PC-9 (cell line): ENCODE measurements around the gene LIX1L.

Experiments used
- EZH2 ChIP-seq: fragments of 200-600 bp; sonication (generic); IDR thresholded peaks from 2 replicates; pipeline ENCODE4 v1.8.0; 2017; ENCODE audit warnings: antibody characterized with exemption, low read depth
- TF ChIP-seq, protein P1 (sequence below): fragments of 200-600 bp; sonication (generic); conservative IDR thresholded peaks from 2 replicates; pipeline ENCODE4 v1.6.1; 2017; ENCODE audit warnings: mixed run types, antibody characterized with exemption, mild to moderate bottlenecking, moderate library complexity

DNA sequence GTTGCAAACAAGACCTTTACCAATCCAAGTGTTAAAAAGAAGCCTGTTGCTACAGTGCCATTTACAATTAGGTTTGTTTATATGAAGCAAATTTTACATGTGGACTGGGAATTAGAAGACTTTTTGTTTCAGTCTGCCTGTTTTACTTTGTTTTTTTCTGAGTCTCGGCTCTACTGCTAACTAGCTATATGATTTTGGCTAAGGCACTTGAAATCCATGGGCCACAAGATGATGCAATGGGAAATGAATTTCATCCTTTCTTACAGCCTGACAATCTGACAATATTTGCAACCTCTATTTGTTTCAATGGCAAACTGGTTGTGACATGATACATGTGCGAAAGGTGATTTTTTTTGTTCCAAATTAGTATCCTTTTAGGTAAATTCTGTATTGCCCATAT, 35.6 kb downstream of the LIX1L start:
- TF ChIP-seq, protein P1, sequence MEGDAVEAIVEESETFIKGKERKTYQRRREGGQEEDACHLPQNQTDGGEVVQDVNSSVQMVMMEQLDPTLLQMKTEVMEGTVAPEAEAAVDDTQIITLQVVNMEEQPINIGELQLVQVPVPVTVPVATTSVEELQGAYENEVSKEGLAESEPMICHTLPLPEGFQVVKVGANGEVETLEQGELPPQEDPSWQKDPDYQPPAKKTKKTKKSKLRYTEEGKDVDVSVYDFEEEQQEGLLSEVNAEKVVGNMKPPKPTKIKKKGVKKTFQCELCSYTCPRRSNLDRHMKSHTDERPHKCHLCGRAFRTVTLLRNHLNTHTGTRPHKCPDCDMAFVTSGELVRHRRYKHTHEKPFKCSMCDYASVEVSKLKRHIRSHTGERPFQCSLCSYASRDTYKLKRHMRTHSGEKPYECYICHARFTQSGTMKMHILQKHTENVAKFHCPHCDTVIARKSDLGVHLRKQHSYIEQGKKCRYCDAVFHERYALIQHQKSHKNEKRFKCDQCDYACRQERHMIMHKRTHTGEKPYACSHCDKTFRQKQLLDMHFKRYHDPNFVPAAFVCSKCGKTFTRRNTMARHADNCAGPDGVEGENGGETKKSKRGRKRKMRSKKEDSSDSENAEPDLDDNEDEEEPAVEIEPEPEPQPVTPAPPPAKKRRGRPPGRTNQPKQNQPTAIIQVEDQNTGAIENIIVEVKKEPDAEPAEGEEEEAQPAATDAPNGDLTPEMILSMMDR: no peak
- no peak for TF ChIP-seq EZH2
